Measurements from ENCODE around the gene LGALS3BP. TPM values are rescaled to one million over a fixed set of nuclear protein-coding genes. Genes with fewer than 3 reads are reported as not detected.

The LGALS3BP gene
- total and polyA plus RNA-seq, 2 of the 8 experiments (the other 6 are each of a cell fraction or from before 2014, with no cell fraction given) = 56.1 to 61.6 TPM

GRCh38 chr17:78980624-78980972 lies 875 bp upstream of the LGALS3BP start:
- ChIA-PET CTCF (ENCODE audit: partially characterized antibody) (interaction anchor here (0.6 to 4.6 kb wide), 8 partner anchors 9 to 616 kb away, joined by 3 to 29 read pairs (median 4); no protein-coding TSS in a partner anchor), POLR2A (ENCODE audit: partially characterized antibody) (interaction anchor here (0.7 to 0.9 kb wide), 2 partner anchors 81 to 92 kb away, joined by 3 read pairs; no protein-coding TSS in a partner anchor)
- Histone ChIP-seq H3K4ac (replicated peaks; ENCODE audit: insufficient read length, low read depth, low read length) (no peak overlapping the region), H3K14ac (ENCODE audit: insufficient read length) (no peak overlapping the region), H3K79me1 (ENCODE audit: low read depth, low read length) (no peaks in the 10 kb centered on the region), H2BK15ac (ENCODE audit: low read length) (no peak overlapping the region), H3K79me2 (ENCODE audit: control insufficient read depth in 1 of 2, insufficient read depth in 2 of 2, low read length in 2 of 2) (no peaks in the 10 kb centered on the region; a peak in 1 of 4 replicates), H3K4me2 (ENCODE audit: insufficient read depth in 1 of 2, low read depth in 2 of 2, low read length in 2 of 2) (no peak overlapping the region), H2AFZ (ENCODE audit: low read length) (no peak overlapping the region), H3K56ac (replicated peaks; ENCODE audit: insufficient read length, low read depth, low read length) (no peak overlapping the region), H3K9me3 (ENCODE audit: insufficient read depth in 2 of 2, low read depth in 1 of 2, low read length in 1 of 2) (no peaks in the 10 kb centered on the region), H3K27ac (ENCODE audit: low read depth, low read length) (no peak overlapping the region), H3K9ac (replicated peaks in 1 of 4; ENCODE audit: extremely low read depth in 1 of 4, low read depth in 3 of 4, low read length in 3 of 4) (no peak overlapping the region), H3K18ac (ENCODE audit: extremely low read depth, low read length) (no peak overlapping the region), H3K27me3 (replicated peaks in 1 of 4; ENCODE audit: control insufficient read depth in 3 of 4, extremely low read depth in 1 of 4, insufficient read depth in 3 of 4, low read length in 3 of 4) (no peaks in the 10 kb centered on the region), H3K36me3 (ENCODE audit: control insufficient read depth in 2 of 4, insufficient read depth in 4 of 4, low read length in 3 of 4) (no peaks in the 10 kb centered on the region), H2BK20ac (ENCODE audit: low read length) (no peak overlapping the region), H2BK120ac (replicated peaks; ENCODE audit: low read depth, low read length) (no peak overlapping the region), H3K4me1 (replicated peaks in 1 of 4; ENCODE audit: control insufficient read depth in 3 of 4, insufficient read depth in 4 of 4, low read length in 3 of 4) (peaks cover 0 to 18% (median 9%) of the 10 kb centered on the region in 4 experiments; a peak in 6 of 7 replicates), H4K5ac (ENCODE audit: insufficient read length, low read depth, low read length) (no peak overlapping the region), H2BK5ac (ENCODE audit: low read depth, low read length) (no peak overlapping the region), H4K20me1 (replicated peaks in 1 of 2; ENCODE audit: control insufficient read depth in 1 of 2, insufficient read depth in 2 of 2, low read length in 2 of 2) (no peaks in the 10 kb centered on the region), H3K23ac (ENCODE audit: insufficient read length) (no peak overlapping the region), H3K4me3 (ENCODE audit: extremely low read depth in 1 of 4, insufficient read depth in 2 of 4, low read depth in 3 of 4, low read length in 4 of 4) (no peak overlapping the region), H3K23me2 (ENCODE audit: low read depth, low read length) (no peaks in the 10 kb centered on the region), H2AK5ac (ENCODE audit: low read depth, low read length) (no peak overlapping the region), H4K8ac (ENCODE audit: extremely low read depth, insufficient read depth, low read length) (peak overlapping the region; percentile 96), H2BK12ac (ENCODE audit: low read depth, low read length) (no peak overlapping the region), H4K91ac (replicated peaks; ENCODE audit: insufficient read length, low read length) (peak overlapping the region; percentile 95)
- FAIRE-seq (no peak), DNase-seq (ENCODE audit: low read depth in 1 of 2, low spot score in 2 of 2) (no peak)
- 95% methylated on average over 8 of the region's 8 CpGs; no CpG with 5 or more reads in 1 of the 2 experiments for WGBS, 2 experiments (ENCODE audit: extremely low coverage in 1 of 2, insufficient coverage in 1 of 2, insufficient read length in 1 of 2, insufficient replicate concordance in 2 of 2, low coverage in 1 of 2, low lambda C conversion rate in 2 of 2, missing lambda C conversion rate in 1 of 2)
- no peak for TF ChIP-seq CHD1 (IDR thresholded peaks at IDR 0.05; ENCODE audit: low read depth, low read length)

Measured in H1 (cell line).